ELR (cell line): ENCODE results near the gene ADAR.

Source experiments
- DNase-seq: peaks from one replicate; pipeline ENCODE4 v3.0.0-alpha.2; 2015; ENCODE audit warnings: low read depth

The ADAR gene

GRCh38 chr1:154557939-154558719, 49.9 kb downstream of the ADAR start, which contains the start of gene UBE2Q1:
Gene UBE2Q1 (minus strand): TSS chr1:154558662. CDS start chr1:154558553, 109 bp downstream.
- DNase-seq: peak; percentile 49

GRCh38 chr1:154557248-154557938, 50.6 kb downstream of the ADAR start:
- no peak for DNase-seq

GRCh38 chr1:154556422-154556821, 51.6 kb downstream of the ADAR start:
- DNase-seq: peak; percentile 40

- no peak for DNase-seq
These were observed 54.6 kb downstream of the ADAR start for GRCh38 chr1:154553056-154554030.

GRCh38 chr1:154552036-154552435, 56.0 kb downstream of the ADAR start:
- no peak for DNase-seq

- DNase-seq: no peak
These were observed 56.5 kb downstream of the ADAR start for GRCh38 chr1:154551474-154551873.

GRCh38 chr1:154550657-154551056, 57.3 kb downstream of the ADAR start:
- no peak for DNase-seq

GRCh38 chr1:154550070-154550469, 57.9 kb downstream of the ADAR start:
- DNase-seq: no peak

GRCh38 chr1:154549202-154549770, 58.7 kb downstream of the ADAR start:
- no peak for DNase-seq

GRCh38 chr1:154548028-154548427, 60.0 kb downstream of the ADAR start:
- DNase-seq: no peak

- DNase-seq: no peak
These were observed 60.8 kb downstream of the ADAR start for GRCh38 chr1:154547105-154547732.

- peak; percentile 77 for DNase-seq
These were observed 61.5 kb downstream of the ADAR start for GRCh38 chr1:154546264-154547063.

- no peak for DNase-seq
These were observed 66.8 kb downstream of the ADAR start for GRCh38 chr1:154541231-154541630.

- DNase-seq: no peak
These were observed 68.2 kb downstream of the ADAR start for GRCh38 chr1:154539486-154540483.

- DNase-seq: no peak
These were observed 71.4 kb downstream of the ADAR start for GRCh38 chr1:154536570-154536969.

- peak; percentile 55 for DNase-seq
These were observed 73.8 kb downstream of the ADAR start for GRCh38 chr1:154533952-154534844.
